WERI-Rb-1 (cell line): ENCODE results near the gene PIGW.

Source experiments
- DNase-seq: peaks from one replicate; pipeline ENCODE4 v3.0.0-alpha.2; 2020
- H3K27ac ChIP-seq: fragments of 250-450 bp; sonication (Bioruptor Pico); 2 replicates; pipeline ENCODE4 v1.5.1; 2020; ENCODE audit warnings: mild to moderate bottlenecking, moderate library complexity
- H3K27me3 ChIP-seq: fragments of 250-450 bp; sonication (Bioruptor Pico); 2 replicates; pipeline ENCODE4 v1.5.1; 2021; ENCODE audit warnings: mild to moderate bottlenecking, low read depth, moderate library complexity; ENCODE audit not compliant: insufficient read depth, severe bottlenecking
- H3K36me3 ChIP-seq: fragments of 250-450 bp; sonication (Bioruptor Pico); 2 replicates; pipeline ENCODE4 v1.5.1; 2020; ENCODE audit warnings: mild to moderate bottlenecking, moderate library complexity
- H3K4me3 ChIP-seq: 2 replicates; pipeline ENCODE4 v1.5.1; 2011; ENCODE audit warnings: low read depth, mild to moderate bottlenecking, control low read depth, low read length
- H3K9me3 ChIP-seq: fragments of 250-450 bp; sonication (Bioruptor Pico); 2 replicates; pipeline ENCODE4 v1.5.1; 2021; ENCODE audit warnings: mild to moderate bottlenecking, moderate library complexity; ENCODE audit not compliant: severe bottlenecking
- CTCF ChIP-seq: IDR thresholded peaks from 2 replicates; pipeline ENCODE4 v1.5.1; 2011; ENCODE audit warnings: low read depth, mild to moderate bottlenecking, control low read depth, inconsistent platforms, low read length

The PIGW gene

GRCh38 chr17:36511216-36511615, 23.6 kb upstream of the PIGW start:
- Histone ChIP-seq H3K27ac (no peak overlapping the region), H3K27me3 (no peaks in the 10 kb centered on the region), H3K4me3 (no peak overlapping the region), H3K36me3 (peaks cover 88% of the 10 kb centered on the region), H3K9me3 (no peaks in the 10 kb centered on the region)
- no peak for DNase-seq
- no peak for TF ChIP-seq CTCF

GRCh38 chr17:36512641-36513040, 22.1 kb upstream of the PIGW start:
- Histone ChIP-seq H3K36me3 (peaks cover 85% of the 10 kb centered on the region), H3K27me3 (no peaks in the 10 kb centered on the region)
- TF ChIP-seq CTCF, result no peak

GRCh38 chr17:36514856-36515255, 19.9 kb upstream of the PIGW start:
- Histone ChIP-seq H3K27me3 (no peaks in the 10 kb centered on the region), H3K9me3 (no peaks in the 10 kb centered on the region), H3K4me3 (no peak overlapping the region), H3K36me3 (peaks cover 78% of the 10 kb centered on the region), H3K27ac (no peak overlapping the region)
- no peak for TF ChIP-seq CTCF
- DNase-seq, result no peak

More at GRCh38 chr17:36512641-36513040, 22.1 kb upstream of the PIGW start:
- no peak for DNase-seq
- Histone ChIP-seq H3K9me3 (no peaks in the 10 kb centered on the region), H3K4me3 (no peak overlapping the region), H3K27ac (no peak overlapping the region)

GRCh38 chr17:36515837-36516236, 18.9 kb upstream of the PIGW start:
- H3K4me3 ChIP-seq, result no peak overlapping the region
- no peak for DNase-seq
- H3K27me3 ChIP-seq, result no peaks in the 10 kb centered on the region
- H3K36me3 ChIP-seq, result peaks cover 77% of the 10 kb centered on the region
- H3K9me3 ChIP-seq, result no peaks in the 10 kb centered on the region
- TF ChIP-seq CTCF, result no peak
- H3K27ac ChIP-seq, result no peak overlapping the region

GRCh38 chr17:36523113-36523512, 11.7 kb upstream of the PIGW start:
- Histone ChIP-seq H3K36me3 (peaks cover 81% of the 10 kb centered on the region), H3K9me3 (no peaks in the 10 kb centered on the region), H3K27ac (no peak overlapping the region), H3K27me3 (no peaks in the 10 kb centered on the region), H3K4me3 (no peak overlapping the region)
- no peak for TF ChIP-seq CTCF
- DNase-seq, result no peak

- Histone ChIP-seq H3K4me3 (no peak overlapping the region), H3K36me3 (peaks cover 85% of the 10 kb centered on the region), H3K9me3 (no peaks in the 10 kb centered on the region), H3K27me3 (no peaks in the 10 kb centered on the region), H3K27ac (no peak overlapping the region)
- TF ChIP-seq CTCF, result no peak
- no peak for DNase-seq
These were observed 10.3 kb upstream of the PIGW start for GRCh38 chr17:36524428-36524876.
